Adrenal gland (tissue), 5 donors: ENCODE results near the gene HECW1.

Experiments used
- POLR2A ChIP-seq, 2 donors: fragments of 450-650 bp; IDR thresholded peaks; one replicate each; pipeline ENCODE4 v1.6.1; 2017; ENCODE audit warnings: antibody characterized with exemption in 2 of 2, mild to moderate bottlenecking in 2 of 2, moderate library complexity in 1 of 2
- TF ChIP-seq, protein P1 (sequence below), 6 experiments: fragments of 450-650 bp in 4 of 6; fragments of 200-600 bp in 2 of 6; sonication (generic) in 1 of 6; IDR thresholded peaks; 1 replicate in 5 of 6; 2 replicates in 1 of 6; pipeline versions ENCODE4 v1.5.1 to v1.8.0; 2016 to 2021; ENCODE audit warnings: antibody characterized with exemption in 6 of 6, mild to moderate bottlenecking in 2 of 6, moderate library complexity in 1 of 6
- donor health status: DM: no; HTN: no; CAD: no.

DNA sequence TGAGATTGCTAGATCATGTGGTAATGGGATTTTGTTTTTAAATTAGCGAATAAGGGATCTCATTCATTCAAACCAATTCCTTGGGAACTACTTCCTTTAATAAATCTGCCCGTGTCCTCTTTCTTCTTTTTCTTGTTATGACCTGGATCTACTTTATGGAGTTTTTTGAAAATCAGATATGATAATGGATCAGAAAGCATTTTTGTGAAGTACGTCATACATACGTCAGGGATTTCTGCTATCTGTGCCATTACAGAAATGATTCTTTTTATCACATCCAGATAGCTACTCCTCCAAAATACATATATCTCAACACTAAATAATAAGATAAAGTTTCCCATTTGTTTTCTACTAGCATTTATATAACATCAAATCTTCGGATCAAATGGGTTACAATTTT, 430.3 kb downstream of the HECW1 start:
- TF ChIP-seq, protein P1, sequence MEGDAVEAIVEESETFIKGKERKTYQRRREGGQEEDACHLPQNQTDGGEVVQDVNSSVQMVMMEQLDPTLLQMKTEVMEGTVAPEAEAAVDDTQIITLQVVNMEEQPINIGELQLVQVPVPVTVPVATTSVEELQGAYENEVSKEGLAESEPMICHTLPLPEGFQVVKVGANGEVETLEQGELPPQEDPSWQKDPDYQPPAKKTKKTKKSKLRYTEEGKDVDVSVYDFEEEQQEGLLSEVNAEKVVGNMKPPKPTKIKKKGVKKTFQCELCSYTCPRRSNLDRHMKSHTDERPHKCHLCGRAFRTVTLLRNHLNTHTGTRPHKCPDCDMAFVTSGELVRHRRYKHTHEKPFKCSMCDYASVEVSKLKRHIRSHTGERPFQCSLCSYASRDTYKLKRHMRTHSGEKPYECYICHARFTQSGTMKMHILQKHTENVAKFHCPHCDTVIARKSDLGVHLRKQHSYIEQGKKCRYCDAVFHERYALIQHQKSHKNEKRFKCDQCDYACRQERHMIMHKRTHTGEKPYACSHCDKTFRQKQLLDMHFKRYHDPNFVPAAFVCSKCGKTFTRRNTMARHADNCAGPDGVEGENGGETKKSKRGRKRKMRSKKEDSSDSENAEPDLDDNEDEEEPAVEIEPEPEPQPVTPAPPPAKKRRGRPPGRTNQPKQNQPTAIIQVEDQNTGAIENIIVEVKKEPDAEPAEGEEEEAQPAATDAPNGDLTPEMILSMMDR (IDR thresholded peaks at IDR 0.05) = no peak
- TF ChIP-seq POLR2A (IDR thresholded peaks at IDR 0.05) = no peak
